GM12878 (cell line): Measurements from ENCODE around the gene CARD11.

Experiments
- CTCF ChIP-seq, 3 experiments: IDR thresholded peaks in 2 of 3; conservative IDR thresholded peaks in 1 of 3; 2 replicates each; pipeline ENCODE4 v1.5.1; 2011; ENCODE audit warnings: low read depth in 3 of 3, low read length in 3 of 3, mild to moderate bottlenecking in 3 of 3, control low read depth in 2 of 3, moderate library complexity in 2 of 3, inconsistent platforms in 1 of 3, mixed read lengths in 1 of 3; ENCODE audit not compliant: control insufficient read depth in 2 of 3, insufficient read depth in 1 of 3; ENCODE audit errors: extremely low read depth in 1 of 3
- HCFC1 ChIP-seq: fragments of 150-350 bp; IDR thresholded peaks from 2 replicates; pipeline ENCODE4 v1.6.1; 2014; ENCODE audit warnings: low read length
- MXI1 ChIP-seq: fragments of 150-350 bp; IDR thresholded peaks from 2 replicates; pipeline ENCODE4 v1.6.1; 2011; ENCODE audit warnings: low read depth, mild to moderate bottlenecking, inconsistent platforms, low read length, improper control_type of control experiment
- SPI1 ChIP-seq: IDR thresholded peaks from 2 replicates; pipeline ENCODE4 v1.6.1; 2011; ENCODE audit warnings: low read depth, mild to moderate bottlenecking, low read length, moderate library complexity, borderline replicate concordance; ENCODE audit not compliant: insufficient read depth
- ZNF274 ChIP-seq: IDR thresholded peaks from one replicate; pipeline ENCODE4 v1.8.0; 2011; ENCODE audit not compliant: insufficient read length, insufficient read depth

DNA sequence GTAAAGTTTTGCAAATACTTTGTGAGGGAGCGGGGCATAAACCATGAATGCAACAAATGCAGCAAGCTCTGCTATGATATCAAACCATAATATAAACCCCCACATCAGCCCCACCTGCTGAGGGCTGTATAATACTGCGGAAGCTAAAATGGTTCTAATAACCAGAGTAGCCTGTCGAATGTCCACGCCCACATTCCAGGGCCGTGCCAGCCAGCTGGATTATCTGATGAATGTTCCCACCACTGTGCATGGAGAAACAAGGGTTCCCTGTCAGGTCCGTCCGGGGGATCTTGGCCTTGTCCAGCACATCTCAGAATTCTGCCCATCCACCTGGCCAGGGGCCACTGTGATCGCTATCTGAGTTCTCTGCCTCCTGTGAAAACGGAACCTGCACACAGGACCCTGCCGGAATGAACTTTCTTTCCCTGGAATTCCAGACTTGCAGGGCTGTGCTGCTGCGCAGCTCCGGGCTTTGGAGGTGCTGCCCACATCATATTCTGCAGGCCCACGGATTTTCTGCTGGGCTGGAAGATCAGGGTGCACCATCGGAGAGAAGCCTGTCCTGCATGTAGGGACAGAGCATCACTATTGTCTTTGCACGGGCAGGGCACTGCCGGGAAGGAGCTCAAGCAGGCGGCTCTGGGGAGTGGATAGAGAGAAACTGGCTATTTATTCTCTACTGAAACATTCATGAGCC, 122.6 kb downstream of the CARD11 start:
- TF ChIP-seq HCFC1 (no peak), CTCF (IDR thresholded peaks at IDR 0.05 in 2 of 3, conservative IDR thresholded peaks at IDR 0.05 in 1 of 3; ENCODE audit: control insufficient read depth in 2 of 3, extremely low read depth in 1 of 3, insufficient read depth in 1 of 3, low read depth in 3 of 3, low read length in 3 of 3) (no peak), MXI1 (no peak), ZNF274 (no peak), SPI1 (no peak)
